HEK293T (cell line): ENCODE results near the gene PLCB1.
"Not testable (repeated sequence)": the region's sequence is repeated elsewhere in the genome, so short reads cannot be mapped to it uniquely, and the experiment has no call there.

Experiments used
- CTCF ChIA-PET: fragments of 350-600 bp; formaldehyde crosslinking; extraction: SDS; loops from one replicate; lab custom pipeline; 2021; ENCODE audit warnings: antibody characterized with exemption, inconsistent platforms; lab: Yijun Ruan, JAX
- POLR2A ChIA-PET: fragments of 350-600 bp; formaldehyde crosslinking; extraction: SDS; loops from one replicate; lab custom pipeline; 2020; ENCODE audit warnings: antibody characterized with exemption, inconsistent platforms; lab: Yijun Ruan, JAX
- DNase-seq: peaks from one replicate; pipeline ENCODE4 v3.0.0; 2012; ENCODE audit warnings: mixed read lengths; ENCODE audit errors: extremely low spot score
- ARNT ChIP-seq: fragments of 450-650 bp; IDR thresholded peaks from 2 replicates; pipeline ENCODE4 v1.6.1; 2017; ENCODE audit warnings: mild to moderate bottlenecking
- BHLHE40 ChIP-seq: fragments of 450-650 bp; IDR thresholded peaks from 2 replicates; pipeline ENCODE4 v1.6.1; 2016; ENCODE audit warnings: mild to moderate bottlenecking, moderate library complexity, borderline replicate concordance
- CTBP1 ChIP-seq: fragments of 450-650 bp; IDR thresholded peaks from 2 replicates; pipeline ENCODE4 v1.6.1; 2016; ENCODE audit warnings: borderline replicate concordance
- ELF4 ChIP-seq: fragments of 450-650 bp; IDR thresholded peaks from 2 replicates; pipeline ENCODE4 v1.6.1; 2017; ENCODE audit warnings: antibody characterized with exemption
- FOXA1 ChIP-seq: fragments of 450-650 bp; IDR thresholded peaks from 2 replicates; pipeline ENCODE4 v1.6.1; 2016; ENCODE audit warnings: mild to moderate bottlenecking
- FOXK2 ChIP-seq: fragments of 450-650 bp; IDR thresholded peaks from 2 replicates; pipeline ENCODE4 v1.6.1; 2016; ENCODE audit warnings: mild to moderate bottlenecking
- FOXM1 ChIP-seq: fragments of 450-650 bp; IDR thresholded peaks from 2 replicates; pipeline ENCODE4 v1.6.1; 2017; ENCODE audit warnings: mild to moderate bottlenecking, borderline replicate concordance
- HDGF ChIP-seq: fragments of 450-650 bp; IDR thresholded peaks from 2 replicates; pipeline ENCODE4 v1.6.1; 2017; ENCODE audit warnings: antibody characterized with exemption, borderline replicate concordance
- L3MBTL2 ChIP-seq: fragments of 450-650 bp; conservative IDR thresholded peaks from 2 replicates; pipeline ENCODE4 v1.6.1; 2016; ENCODE audit warnings: mild to moderate bottlenecking
- LEF1 ChIP-seq: fragments of 450-650 bp; IDR thresholded peaks from 2 replicates; pipeline ENCODE4 v1.6.1; 2017; ENCODE audit warnings: mild to moderate bottlenecking, borderline replicate concordance
- NFRKB ChIP-seq: fragments of 450-650 bp; IDR thresholded peaks from 2 replicates; pipeline ENCODE4 v1.6.1; 2016; ENCODE audit warnings: mild to moderate bottlenecking, moderate library complexity
- SP1 ChIP-seq: fragments of 450-650 bp; IDR thresholded peaks from 2 replicates; pipeline ENCODE4 v1.6.1; 2017
- SUZ12 ChIP-seq: fragments of 450-650 bp; IDR thresholded peaks from 2 replicates; pipeline ENCODE4 v1.6.1; 2016; ENCODE audit warnings: mild to moderate bottlenecking
- TARDBP ChIP-seq: fragments of 450-650 bp; IDR thresholded peaks from 2 replicates; pipeline ENCODE4 v1.6.1; 2016
- ZNF384 ChIP-seq: fragments of 450-650 bp; IDR thresholded peaks from 2 replicates; pipeline ENCODE4 v1.6.1; 2016
- TF ChIP-seq, protein P1 (sequence below): fragments of 450-650 bp; IDR thresholded peaks from 2 replicates; pipeline ENCODE4 v1.6.1; 2016

PLCB1 gene

DNA sequence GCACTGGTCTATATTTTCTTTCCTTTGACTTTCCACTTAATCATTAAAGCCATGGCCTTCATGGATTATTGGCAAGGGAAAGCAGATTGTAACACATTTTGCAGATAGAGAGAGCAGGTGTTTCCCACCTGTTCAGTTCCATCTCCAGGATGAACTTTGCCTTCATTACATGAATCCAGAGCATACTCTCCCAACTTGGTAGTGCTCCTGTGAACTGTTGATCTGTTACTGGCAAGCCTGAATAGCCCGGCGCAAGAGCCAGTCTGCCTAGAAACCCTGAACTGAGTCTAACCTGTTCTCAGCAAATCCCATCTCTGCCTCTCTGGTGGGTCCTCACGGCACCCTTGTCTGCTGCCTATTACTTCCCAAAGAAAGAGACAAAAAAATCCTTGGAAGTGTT lies 210.3 kb downstream of the PLCB1 start:
- TF ChIP-seq L3MBTL2 (no peak), FOXK2 (no peak), HDGF (no peak), BHLHE40 (no peak), ELF4 (no peak), SP1 (no peak), FOXM1 (no peak), LEF1 (no peak), SUZ12 (no peak)
- TF ChIP-seq, protein P1, sequence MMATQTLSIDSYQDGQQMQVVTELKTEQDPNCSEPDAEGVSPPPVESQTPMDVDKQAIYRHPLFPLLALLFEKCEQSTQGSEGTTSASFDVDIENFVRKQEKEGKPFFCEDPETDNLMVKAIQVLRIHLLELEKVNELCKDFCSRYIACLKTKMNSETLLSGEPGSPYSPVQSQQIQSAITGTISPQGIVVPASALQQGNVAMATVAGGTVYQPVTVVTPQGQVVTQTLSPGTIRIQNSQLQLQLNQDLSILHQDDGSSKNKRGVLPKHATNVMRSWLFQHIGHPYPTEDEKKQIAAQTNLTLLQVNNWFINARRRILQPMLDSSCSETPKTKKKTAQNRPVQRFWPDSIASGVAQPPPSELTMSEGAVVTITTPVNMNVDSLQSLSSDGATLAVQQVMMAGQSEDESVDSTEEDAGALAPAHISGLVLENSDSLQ: no peak
- ChIA-PET CTCF (no interaction called here), POLR2A (no interaction called here)
- DNase-seq: no peak

DNA sequence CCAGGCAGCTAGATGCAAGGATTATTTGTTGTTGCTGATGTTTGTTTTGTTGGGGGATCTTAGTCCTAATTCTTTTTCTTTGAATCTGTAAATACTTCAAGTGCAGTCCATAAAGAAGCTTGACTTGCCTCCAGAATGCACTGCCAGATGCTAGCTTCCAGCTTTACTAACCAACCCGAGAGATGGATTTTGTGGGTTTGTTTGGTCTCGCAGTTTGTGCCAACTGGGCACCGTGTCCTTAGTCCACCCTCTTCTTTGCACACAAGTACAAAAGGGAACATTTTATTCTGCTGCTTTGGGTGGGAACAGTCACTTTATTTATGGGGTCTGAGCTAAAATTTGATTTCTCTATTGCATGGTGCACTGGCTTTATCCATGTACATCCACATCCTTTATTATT lies 212.0 kb downstream of the PLCB1 start:
- no peak for DNase-seq
- TF ChIP-seq ZNF384: no peak
- no peak for TF ChIP-seq TARDBP
- POLR2A ChIA-PET: no interaction called here
- CTCF ChIA-PET: no interaction called here

DNA sequence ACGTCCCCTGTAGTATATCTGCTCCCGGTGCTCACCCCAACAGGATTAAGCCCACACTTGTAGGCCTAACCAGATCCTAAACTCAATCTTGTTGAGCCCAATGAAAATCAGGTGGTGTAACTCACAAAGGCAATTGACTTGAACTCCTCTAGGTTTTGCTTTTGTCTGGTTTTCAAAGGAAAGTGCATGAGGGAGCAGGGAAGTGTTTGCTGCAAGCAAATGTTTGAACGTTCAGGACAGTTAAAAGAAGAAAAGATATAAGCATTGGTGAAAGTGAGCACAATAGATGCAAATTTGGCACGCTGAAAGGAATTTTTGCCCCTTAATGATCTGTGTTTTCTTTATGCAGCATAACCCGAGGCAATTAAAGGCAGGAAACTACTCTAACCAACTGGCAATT lies 212.6 kb downstream of the PLCB1 start:
- DNase-seq: no peak
- ChIA-PET POLR2A (no interaction called here), CTCF (no interaction called here)
- TF ChIP-seq LEF1 (no peak), ZNF384 (no peak), ARNT (no peak)

DNA sequence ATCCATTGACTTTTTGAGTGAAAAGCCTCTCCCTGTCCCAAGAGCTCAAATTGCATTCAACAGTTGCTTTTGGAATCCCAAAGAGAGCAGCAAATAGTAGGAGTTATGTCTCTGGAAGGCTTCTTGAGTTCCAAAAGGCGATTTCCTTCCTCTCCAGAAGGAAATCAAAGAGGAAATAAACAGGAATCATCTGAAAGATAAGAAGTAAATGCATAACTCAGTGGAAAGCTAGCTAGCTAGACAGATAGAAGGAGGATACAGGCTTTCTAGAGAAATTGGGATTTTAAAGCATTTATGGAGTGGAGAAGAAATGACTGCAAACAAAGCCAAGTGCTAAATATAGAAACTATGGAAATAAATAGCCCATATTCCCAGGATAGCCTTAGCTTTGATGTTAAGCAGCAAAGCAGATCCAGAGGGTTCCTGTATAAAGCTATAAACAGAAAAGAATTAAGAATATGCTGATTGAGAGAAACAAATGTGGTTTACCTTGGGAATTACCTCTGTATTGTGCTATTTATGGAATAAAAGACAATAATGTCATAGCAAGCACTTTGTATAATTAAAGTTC lies 214.7 kb downstream of the PLCB1 start:
- no peak for TF ChIP-seq CTBP1
- TF ChIP-seq, protein P1: no peak
- no peak for TF ChIP-seq HDGF
- TF ChIP-seq FOXA1: no peak
- TF ChIP-seq NFRKB: no peak
- TF ChIP-seq SP1: no peak
- no peak for TF ChIP-seq ELF4
- no peak for TF ChIP-seq TARDBP
- TF ChIP-seq FOXM1: no peak
- TF ChIP-seq FOXK2: no peak
- no peak for TF ChIP-seq BHLHE40
- TF ChIP-seq L3MBTL2: no peak
- TF ChIP-seq LEF1: no peak
- TF ChIP-seq ARNT: no peak
- no peak for TF ChIP-seq SUZ12
- no peak for TF ChIP-seq ZNF384
- DNase-seq: no peak
- CTCF ChIA-PET: interaction anchor here (0.5 kb wide), 1 partner anchor 338 kb away, joined by 8 read pairs; no protein-coding TSS in a partner anchor
- POLR2A ChIA-PET: no interaction called here

DNA sequence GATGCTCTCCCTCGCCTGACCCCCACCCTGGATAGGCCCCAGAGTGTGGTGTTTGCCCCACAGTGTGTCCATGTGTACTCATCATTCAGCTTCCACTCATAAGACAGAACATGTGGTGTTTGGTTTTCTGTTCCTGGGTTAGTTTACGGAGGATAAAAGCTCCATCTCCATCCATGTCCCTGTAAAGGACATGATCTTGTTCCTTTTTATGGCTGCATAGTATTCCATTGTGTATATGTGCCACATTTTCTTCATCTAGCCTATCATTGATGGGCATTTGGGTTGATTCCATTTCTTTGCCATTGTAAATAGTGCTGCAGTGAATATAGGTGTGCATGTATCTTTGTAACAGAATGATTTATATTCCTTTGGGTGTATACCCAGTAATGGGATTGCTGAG lies 218.2 kb downstream of the PLCB1 start:
- DNase-seq, POLR2A ChIA-PET: not testable (repeated sequence)
- CTCF ChIA-PET: interaction anchor here (1.4 kb wide), 1 partner anchor 10 kb away, joined by 4 read pairs; no protein-coding TSS in a partner anchor

DNA sequence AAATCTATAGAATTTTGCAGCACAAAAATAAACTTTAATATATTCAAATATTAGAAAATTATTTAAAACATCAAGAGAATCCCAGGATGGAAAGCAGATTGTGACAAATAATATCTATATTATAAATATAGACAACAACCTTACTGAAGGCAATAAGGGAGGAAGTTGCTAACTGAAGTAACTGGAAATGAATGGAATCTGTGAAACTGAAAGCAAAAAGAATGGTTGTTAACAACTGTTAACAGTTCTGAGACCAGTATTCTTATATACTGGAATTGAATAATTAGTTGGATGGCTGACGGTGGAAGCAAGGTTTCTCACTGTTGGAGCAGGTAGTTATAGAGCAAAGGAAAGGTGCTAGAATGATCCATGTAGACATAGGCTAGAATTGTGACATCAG lies 220.4 kb downstream of the PLCB1 start:
- no peak for DNase-seq
- TF ChIP-seq ZNF384: no peak
- TF ChIP-seq HDGF: no peak
- TF ChIP-seq NFRKB: no peak
- TF ChIP-seq FOXK2: no peak
- TF ChIP-seq, protein P1: no peak
- no peak for TF ChIP-seq FOXA1
- no peak for TF ChIP-seq LEF1
- TF ChIP-seq L3MBTL2: no peak
- TF ChIP-seq SUZ12: no peak
- ChIA-PET CTCF (no interaction called here), POLR2A (no interaction called here)

DNA sequence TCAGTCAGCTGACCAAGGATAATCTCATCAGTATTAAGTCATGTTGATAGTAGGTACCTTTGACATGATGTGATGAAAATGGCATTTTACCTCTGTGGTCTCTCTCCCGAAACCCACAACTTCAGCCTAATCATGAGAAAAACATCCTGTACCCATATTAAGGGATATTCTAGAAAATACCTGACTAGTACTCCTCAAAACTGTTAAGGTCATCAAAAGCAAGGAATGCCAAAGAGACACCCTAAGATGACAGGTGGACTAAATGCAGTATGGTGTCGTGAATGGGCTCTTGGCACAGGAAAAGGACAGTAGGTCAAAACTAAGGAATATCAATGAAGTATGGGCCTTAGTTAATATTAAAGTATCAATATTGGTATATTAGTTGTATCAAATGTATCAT lies 221.4 kb downstream of the PLCB1 start:
- DNase-seq: no peak
- ChIA-PET CTCF (no interaction called here), POLR2A (no interaction called here)
- no peak for TF ChIP-seq LEF1
- TF ChIP-seq CTBP1: no peak
- TF ChIP-seq HDGF: no peak
- no peak for TF ChIP-seq FOXK2
- no peak for TF ChIP-seq BHLHE40
- TF ChIP-seq NFRKB: no peak
- TF ChIP-seq SUZ12: no peak
- TF ChIP-seq SP1: no peak
- no peak for TF ChIP-seq FOXA1
- no peak for TF ChIP-seq TARDBP
- no peak for TF ChIP-seq ZNF384
- no peak for TF ChIP-seq L3MBTL2
- no peak for TF ChIP-seq ELF4
- TF ChIP-seq FOXM1: no peak
- TF ChIP-seq, protein P1: no peak
- TF ChIP-seq ARNT: no peak
